Activated T-cell treated with anti-CD3 and anti-CD28 coated beads for 4 hours (primary cell): ENCODE results near the gene ANKLE2.
"Not testable (repeated sequence)": the region's sequence is repeated elsewhere in the genome, so short reads cannot be mapped to it uniquely, and the experiment has no call there.

ENCODE experiments used
- DNase-seq: peaks from one replicate; pipeline ENCODE4 v3.0.0-alpha.2; 2020

ANKLE2 gene

DNA sequence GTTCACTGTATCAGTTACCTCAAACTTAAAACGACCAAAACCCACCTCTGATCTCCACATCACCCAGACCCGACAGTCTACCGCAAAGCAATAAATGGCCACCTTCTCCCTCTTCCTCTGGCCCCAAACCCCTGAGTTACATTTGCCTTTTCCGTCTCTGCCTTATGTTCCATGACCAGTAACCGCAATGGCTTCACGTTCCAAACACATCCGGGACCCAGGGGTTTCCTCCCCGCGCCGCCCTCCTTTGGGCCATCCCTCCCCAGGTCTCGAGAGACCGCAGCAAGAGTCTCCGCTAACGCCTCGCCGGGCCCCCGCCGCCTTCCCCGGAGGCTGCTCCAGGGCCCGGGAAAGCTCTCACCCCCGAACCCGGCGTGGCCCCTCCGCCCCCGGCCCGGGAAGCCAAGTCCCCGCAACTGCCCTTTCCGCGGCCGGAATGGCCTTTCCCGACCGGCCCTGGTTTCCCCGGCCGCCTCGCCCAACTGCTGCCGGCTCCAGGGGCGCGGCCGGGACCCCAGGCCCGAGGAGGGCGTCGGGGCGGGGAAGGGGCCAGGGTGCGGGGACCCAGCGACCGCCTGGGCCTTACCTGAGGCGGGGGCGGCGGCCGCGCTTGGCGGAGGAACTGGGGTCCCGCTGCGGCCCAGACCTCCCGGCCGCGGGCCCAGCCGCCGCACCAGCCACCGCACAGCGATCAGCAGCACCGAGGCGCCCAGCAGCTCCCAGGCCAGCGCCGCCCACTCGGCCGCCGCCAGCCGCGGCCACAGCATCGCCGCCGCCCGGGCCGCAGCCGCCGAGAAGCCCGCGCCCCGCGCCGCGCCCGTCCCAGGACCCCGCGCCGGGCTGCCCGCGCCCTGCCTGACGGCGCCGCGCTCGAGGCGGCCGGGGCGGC, at the start of gene ANKLE2:
Gene ANKLE2 (minus strand): TSS at position 801 of the 889 bp plus-strand sequence. CDS start 34 bp downstream, at position 767.
- peak; percentile 53 for DNase-seq

DNA sequence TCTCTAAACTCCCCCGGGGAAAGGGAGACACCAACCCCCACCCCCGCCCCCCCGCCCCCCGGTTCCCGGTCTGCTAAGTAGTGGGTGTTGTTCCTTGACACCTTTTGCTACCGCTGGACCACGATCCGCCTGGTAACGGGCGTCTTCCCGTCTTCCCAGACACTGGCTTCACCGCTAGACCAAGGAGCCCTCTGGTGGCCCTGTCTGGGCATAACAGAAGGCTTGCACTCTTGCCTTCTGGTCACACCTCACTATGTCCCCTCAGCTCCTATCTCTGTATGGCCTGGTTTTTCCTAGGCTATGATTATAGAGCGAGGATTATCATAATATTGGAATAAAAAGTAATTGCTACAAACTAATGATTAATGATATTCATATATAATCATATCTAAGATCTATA, 47.8 kb upstream of the ANKLE2 start:
- DNase-seq: not testable (repeated sequence)

DNA sequence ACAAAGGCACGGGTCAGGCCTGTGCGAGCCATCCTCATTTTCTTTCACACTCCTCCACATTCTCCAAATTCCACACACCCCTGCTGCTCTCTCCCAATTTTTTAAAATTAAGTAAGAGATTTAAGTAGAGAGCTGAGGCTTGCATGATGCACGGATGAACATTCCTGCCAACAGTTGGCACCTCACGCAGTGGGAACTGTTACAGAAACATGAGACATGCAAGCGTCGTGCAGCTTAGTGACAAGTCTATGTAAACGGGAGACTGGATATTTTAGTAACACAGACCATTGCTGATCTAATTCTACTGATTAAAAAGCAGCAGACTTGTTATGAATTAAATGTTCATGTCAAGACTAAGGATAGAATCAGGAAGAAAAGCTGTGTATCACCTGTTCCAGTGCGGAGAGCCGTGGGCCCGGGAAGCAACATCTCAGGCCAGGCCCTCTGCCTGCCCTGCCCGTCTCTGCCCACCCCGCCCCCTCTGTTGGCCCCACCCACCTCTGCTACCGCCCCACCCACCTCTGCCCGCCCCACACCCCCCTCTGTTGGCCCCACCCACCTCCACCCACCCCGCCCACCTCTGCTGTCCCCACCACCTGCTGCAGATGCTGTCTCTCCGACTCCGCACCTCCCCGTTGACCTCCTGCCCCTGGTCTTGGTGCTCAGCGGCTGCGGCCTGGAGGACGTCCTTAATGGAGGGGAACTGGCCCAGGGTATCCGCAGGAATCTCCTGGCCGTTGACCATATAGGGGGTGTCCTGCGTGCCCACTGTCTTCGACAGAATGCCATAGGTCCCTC, 45.9 kb upstream of the ANKLE2 start:
- DNase-seq: no peak

DNA sequence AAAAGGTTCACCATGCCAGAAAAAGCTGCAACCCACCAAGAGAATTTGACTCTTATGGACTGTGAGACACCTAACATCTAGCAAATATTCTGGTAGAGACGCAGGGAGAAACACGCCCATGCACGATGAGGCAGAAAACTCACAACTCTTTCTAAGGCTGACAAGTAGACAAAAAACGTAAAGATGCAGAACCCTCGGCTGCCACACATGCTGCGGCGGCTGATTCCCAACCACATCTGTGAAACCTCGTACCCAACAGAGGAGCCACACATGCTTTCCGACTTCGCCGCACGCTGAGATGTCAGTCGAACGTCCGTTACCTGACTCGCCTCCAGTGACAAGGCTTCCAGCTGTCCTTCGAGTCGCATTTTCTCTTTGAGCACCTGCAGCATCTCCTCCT, 45.2 kb upstream of the ANKLE2 start:
- DNase-seq: no peak

DNA sequence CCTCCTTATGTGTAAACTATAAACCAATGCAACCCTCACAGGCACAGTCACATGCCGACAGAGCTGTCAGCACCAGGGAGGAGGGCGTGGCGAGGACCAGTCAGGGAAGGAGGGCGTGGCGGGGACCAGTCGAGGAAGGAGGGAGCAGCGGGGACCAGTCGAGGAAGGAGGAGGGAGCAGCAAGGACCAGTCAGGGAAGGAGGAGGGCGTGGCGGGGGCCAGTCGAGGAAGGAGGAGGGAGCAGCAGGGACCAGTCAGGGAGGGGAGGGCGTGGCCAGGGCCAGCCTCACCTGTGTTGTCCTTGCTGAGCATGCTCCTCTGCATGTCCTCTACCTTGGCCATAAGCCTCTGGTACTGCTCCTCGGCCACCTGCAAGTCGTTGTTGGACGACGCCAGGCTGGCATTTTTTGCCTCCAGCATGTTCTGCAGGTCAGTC, 42.8 kb upstream of the ANKLE2 start:
- no peak for DNase-seq

DNA sequence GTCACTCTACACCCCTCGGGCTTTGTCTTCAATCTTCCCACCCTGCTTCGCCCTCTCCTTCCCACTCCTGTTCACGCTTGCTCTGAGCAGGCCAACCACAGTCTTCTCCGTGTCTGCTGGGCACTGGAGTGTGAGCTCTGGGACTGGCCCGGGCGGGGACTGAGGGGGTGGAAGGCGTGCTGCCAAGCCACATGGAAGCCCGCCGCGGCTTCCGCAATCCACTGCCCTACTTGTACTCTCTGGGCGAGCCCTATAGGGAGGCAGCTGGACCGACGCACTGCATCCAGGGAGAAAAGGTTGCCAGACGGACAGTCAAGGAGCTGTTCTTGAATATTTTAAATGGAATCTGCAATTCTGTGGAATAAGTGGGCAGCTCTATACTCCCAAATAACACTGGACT, 42.3 kb upstream of the ANKLE2 start:
- no peak for DNase-seq

DNA sequence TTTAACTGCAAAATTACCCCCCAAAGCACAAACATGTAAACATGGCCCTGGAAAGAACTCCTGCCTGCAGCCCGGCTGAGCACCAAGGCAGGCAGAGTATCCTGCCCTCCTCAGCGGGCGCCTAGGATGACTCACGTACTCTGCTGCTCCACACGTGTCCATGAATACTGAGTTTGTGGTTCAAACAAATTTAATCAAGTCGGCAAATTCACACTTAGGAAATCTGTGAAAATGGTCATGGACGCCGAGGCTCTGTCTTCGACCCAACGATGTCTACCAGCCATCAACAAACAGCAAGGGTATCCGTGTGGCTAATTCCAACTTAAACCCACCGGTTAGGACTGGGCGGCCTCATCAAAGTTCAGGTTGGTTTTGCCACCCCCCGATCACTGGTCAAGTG, 41.5 kb upstream of the ANKLE2 start:
- no peak for DNase-seq

DNA sequence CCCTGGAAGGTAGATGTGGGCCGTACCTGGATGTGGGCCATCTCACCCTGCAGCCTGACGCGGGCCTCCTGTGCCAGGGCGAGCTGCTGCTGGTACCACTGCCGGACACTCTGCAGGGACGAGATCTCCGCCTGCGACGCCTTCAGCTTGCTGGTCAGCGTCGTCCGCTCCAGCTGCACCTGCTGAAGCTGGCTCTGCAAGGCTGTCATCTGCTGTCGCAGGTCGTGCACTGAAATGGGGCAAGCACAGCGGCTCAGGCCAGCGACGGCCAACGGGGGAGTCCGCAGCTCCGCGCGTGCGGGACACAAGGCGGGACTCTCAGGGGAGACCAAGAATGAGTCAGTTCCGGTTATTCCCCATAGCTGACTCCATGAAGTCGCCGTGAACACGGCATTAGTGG, 40.1 kb upstream of the ANKLE2 start:
- DNase-seq: no peak

DNA sequence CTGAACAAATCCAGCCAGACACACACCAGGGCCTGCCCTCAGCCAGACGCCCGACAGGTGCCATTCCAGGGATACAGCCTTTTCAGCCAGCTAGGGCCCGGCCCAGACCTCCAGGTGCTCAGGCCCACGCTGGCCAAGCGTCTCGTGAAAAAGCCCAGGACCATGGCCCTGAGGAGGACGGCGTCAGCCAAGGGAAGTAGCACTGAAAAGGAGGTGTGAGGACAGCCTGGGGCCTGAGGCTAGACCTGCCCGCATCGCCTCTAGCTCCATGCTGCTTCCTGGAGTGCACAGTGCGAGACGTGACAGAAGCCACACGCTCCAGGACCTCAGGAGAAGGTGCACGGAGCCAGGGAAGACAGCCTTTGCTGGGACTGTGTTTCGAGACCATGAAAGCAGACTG, 37.2 kb upstream of the ANKLE2 start:
- DNase-seq: no peak

DNA sequence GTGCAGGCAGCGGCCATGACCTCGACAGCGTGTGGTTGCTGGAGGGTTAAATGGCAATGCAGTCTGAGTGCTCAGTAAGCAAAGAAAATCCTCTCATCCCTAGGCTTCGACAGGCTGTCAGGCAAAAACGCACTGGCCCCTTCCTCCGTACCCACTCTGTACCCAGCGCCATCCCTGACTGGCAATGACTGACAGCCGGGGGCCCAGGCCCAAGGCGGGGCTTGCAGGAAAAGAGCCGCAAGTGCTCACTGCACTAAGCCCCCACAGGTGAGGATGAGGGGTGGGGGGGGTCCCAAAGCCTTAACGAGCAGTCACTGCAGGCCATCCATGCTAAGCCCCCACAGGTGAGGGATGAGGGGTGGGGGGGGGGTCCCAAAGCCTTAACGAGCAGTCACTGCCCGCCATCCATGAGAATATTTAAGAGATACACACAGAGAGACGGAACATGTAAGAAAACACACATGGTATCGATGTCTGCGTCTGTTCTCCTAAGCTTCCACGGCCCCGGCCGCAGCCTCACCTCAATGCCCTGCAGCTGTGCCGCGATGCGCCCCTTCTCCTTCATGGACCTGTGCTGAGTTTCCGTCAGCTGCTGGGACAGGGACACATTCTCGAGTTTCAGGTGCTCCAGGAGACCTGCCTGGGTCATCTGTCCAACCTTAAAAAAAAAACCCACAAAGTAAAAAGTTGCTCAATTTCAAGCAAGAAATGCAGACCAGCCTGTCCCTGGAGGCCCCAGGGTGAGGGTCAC, 36.4 kb upstream of the ANKLE2 start:
- DNase-seq: no peak

DNA sequence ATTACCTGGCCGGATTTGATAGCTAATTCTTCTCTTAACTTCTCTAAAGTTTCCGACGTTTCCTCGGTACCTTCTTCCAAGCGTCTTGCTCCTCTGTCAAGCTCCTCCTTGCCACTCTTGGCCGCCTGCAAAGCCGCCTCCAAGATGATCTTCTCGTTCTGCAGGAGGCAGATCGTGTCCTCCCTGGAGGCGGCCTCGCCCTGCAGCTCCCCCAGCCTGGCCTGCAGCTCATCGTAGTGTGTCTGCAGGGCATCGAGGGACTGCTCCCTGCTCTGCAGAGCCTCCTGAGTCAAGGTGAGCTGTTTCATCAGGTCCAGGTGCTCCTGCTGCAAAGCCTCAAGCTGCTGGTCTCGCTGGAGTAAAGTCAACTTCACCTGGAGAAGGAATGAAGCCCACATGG, 34.2 kb upstream of the ANKLE2 start:
- no peak for DNase-seq

DNA sequence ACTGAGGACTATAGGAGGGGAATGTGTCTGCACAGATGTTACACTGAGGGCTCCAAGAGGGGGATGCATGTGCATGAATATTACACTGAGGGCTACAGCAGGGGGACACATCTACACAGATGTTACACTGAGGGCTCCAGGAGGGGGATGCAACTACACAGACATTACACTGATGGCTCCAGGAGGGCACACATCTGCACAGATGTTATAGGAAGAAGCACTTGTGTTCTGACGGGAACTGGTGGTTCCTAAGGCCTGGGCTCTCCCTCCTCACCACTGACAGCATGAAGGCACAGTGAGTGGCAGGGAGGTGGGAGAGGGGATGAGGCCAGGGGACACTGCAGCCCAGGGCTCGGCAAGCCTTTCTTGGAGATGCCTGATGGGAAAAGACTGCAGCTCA, 30.3 kb upstream of the ANKLE2 start:
- DNase-seq: not testable (repeated sequence)

DNA sequence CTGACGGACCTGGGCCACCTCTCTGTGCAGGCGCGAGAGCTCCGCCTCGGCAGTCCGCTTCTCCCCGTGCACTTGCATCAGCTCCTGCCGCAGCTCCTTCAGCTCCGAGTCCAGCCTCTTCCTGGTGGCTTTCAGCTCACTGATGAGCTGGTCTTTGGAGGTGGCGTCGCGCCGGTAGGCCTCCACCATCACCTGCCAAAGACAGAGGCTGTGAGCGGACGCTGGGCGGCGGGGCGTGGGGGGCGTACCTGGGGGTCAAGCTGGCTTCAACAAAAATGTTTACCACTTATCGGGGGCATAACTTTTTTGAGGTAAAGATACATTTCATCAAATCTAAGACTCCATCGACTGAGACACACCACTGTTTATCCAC, 27.5 kb upstream of the ANKLE2 start:
- DNase-seq: no peak

DNA sequence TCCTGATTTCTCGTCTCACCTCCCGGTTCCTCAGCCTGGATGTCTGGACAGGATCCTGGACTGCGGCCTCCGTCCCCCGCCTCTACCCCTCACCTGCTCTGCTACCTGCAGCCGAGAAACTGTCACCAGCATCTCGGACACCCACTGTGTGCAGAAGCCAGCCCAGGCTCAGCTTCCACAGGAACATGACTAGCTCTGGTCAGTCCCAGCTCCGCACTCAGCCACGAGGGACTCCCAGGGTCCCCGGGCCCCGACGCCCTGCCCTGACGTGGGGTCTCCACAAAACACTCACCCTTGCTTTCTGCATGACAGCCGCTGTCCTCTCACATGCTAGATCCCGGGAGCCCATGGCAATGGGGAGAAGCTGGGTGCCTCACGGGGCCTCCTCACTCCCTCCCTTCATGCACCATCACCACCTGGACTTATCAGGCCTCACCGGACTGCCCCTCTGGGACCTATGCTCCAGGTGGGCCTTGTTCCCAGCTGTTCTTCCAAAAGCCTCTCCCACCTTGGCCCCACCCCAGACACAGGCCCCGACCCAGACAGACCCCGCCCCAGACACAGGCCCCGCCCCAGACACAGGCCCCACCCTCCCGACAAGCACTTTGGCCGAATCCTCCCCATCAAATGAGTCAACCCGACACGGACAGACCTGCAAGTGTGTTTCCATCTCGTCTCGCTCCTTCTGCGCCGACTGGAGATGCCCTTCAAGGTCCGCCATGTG, 26.9 kb upstream of the ANKLE2 start:
- no peak for DNase-seq

DNA sequence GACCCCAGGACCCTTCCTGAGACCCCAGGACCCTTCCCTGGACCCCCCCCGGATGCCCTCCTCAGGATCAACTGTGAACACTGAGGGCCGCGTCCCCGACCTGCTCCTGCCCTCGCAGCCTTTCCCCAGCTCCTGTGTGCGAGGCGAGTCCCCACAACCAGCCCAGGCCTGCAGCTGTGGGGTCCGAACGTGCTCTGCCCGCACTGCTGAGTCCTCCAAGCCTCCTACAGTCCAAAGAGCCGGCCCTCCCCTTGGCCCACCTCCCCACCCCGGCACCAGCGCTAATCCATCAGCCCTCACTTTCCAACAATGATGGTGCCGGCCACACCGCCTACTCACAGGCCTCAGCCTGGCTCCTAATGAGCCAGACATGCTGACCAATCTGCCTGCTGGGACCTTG, 26.2 kb upstream of the ANKLE2 start:
- DNase-seq: no peak

DNA sequence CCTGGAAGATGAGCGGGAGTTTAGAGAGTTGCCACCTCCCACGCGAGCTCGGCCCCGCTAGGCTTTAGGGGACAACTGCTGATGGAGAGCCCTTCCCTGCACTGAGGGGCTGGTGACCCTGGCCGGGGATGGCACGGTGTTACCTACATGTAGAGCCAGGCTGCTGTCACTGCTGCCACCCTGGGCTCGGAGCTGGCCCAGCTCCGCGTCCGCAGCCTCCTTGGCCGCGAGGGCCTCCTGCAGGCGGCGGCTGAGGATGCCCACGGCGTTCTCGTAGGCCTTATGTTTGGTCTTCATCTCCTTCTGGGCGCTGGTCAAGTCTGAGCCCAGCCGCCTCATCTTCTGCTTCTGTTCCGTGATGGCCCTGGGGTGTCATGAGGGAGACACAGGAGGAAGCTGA, 24.6 kb upstream of the ANKLE2 start:
- DNase-seq: no peak

DNA sequence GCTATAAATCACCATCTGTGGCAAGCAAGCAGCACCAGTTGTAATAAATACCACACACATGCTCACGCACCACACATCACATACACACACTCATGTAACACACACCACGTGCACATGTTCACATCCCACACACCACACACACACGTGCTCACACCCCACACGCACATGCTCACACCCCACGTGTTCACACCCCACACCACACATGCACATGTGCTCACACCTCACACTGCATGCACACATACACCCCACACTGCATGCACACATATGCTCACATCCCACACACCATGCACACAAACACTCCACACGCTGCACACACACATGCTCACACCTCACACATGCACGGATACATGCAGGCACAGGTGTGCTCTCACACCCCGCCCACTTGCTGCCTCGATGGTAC, 22.9 kb upstream of the ANKLE2 start:
- DNase-seq: no peak

DNA sequence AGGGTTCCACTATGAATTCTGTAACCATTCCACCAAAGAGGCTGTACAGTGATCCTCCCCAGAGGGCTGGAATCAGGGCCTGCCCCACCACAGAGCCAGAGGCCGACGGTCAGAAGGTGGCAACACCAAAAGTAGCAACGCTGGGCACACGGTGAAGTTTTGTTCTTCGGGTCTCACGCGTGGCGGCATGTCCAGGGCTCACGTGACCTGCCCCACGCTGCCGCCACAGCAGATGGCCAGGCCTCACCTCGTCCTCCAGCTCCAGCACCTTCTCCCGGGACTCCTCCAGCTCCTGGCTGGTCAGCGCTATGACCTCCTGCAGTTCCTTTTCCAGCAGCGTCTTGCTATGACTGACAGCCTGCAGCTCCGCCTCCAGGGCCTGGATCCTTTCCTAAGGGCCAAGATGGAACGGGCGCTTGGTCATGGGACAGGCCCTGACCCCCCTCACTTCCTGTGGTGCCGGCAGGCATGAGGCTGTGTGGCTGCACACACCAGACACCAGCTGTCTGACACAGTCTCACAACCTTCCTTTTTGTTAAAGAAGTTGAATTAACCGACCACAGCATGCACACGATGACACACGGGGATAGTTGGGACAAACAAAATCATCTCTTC, 22.4 kb upstream of the ANKLE2 start:
- DNase-seq: no peak

DNA sequence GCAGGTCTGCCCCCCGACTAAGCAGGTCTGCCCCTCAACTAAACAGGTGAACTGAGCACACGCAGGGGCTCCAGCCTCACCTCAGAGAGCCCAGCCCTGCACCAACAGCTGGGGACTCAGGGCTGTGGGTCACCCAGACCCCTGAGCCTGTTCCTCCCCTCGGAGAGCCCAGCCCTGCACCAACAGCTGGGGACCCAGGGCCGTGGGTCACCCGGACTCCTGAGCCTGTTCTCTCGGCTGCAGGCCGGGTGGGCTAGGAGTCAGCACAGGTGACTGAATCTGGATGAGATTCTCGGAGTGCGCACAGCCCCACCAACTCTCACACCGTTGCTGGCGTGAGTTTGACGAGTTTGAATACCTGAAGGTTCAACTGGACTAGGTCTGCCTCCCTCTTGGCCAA, 20.3 kb upstream of the ANKLE2 start:
- DNase-seq: no peak

DNA sequence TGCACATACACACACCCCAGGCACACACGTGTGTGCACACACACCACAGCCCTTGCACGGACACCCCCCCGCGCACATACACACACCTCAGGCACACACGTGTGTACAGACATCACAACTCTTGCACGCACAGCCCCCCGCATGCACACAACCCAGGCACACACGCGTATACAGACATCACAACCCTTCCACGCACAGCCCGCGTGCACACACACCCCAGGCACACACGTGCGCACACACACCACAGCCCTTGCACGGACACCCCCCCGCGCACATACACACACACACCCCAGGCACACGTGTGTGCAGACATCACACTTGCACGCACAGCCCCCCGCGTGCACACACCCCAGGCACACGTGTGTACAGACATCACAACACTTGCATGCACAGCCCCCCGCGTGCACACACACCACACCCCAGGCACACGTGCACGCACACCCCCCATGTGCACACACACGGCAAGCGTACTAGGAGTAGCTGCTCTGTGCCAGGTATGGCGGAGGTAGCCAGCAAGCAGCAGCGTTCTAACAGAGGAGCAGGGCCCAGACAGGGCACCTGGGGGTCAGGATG, 18.2 kb upstream of the ANKLE2 start:
- no peak for DNase-seq

DNA sequence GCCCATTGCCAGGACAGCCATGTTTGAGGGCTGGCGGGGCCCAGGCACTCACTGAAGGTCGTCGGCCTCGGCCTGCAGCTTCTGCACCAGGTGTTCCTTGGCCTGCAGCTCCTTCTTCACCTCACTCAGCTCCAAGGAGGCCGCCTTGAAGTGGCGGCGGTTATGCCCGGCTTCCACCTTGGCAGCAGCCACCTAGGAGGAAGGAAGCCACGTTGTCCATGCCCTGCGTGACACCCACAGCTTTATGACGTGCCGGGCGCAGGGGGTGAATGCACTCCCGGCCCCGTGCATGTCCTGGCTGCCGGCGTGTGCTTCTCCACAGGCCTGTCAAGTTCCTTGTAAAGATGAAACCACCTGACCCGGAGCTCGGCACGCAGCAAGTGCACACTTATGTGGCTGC, 16.0 kb upstream of the ANKLE2 start:
- no peak for DNase-seq
